GM23248 (cell line): ENCODE measurements around the gene SLC34A1. TPM values are rescaled to one million over a fixed set of nuclear protein-coding genes. Genes with fewer than 3 reads are reported as not detected.

ENCODE experiments used
- DNase-seq: peaks from one replicate; pipeline ENCODE4 v3.0.0-alpha.2; 2015
- H2AFZ ChIP-seq: fragments of 200-600 bp; sonication (generic); 2 replicates; pipeline ENCODE4 v1.6.1; 2016; ENCODE audit warnings: antibody characterized with exemption
- H3F3A ChIP-seq: fragments of 200-600 bp; sonication (generic); 2 replicates; pipeline ENCODE4 v1.6.1; 2016; ENCODE audit warnings: mild to moderate bottlenecking, antibody characterized with exemption, mixed run types; ENCODE audit not compliant: insufficient read depth
- H3K27ac ChIP-seq: fragments of 200-600 bp; sonication (generic); 2 replicates; pipeline ENCODE4 v1.5.1; 2016; ENCODE audit warnings: mild to moderate bottlenecking
- H3K27me3 ChIP-seq: fragments of 200-600 bp; sonication (generic); replicated peaks from 2 replicates; pipeline ENCODE4 v1.6.1; 2016; ENCODE audit warnings: mild to moderate bottlenecking; ENCODE audit not compliant: insufficient read depth
- H3K36me3 ChIP-seq: fragments of 200-600 bp; sonication (generic); 2 replicates; pipeline ENCODE4 v1.6.1; 2016; ENCODE audit warnings: low read depth, mild to moderate bottlenecking
- H3K4me1 ChIP-seq: fragments of 200-600 bp; sonication (generic); 2 replicates; pipeline ENCODE4 v1.6.1; 2016; ENCODE audit warnings: mild to moderate bottlenecking; ENCODE audit not compliant: insufficient read depth
- H3K4me2 ChIP-seq: fragments of 200-600 bp; sonication (generic); one replicate; pipeline ENCODE4 v1.6.1; 2016; ENCODE audit warnings: mild to moderate bottlenecking; ENCODE audit not compliant: unreplicated experiment
- H3K4me3 ChIP-seq: fragments of 200-600 bp; sonication (generic); 2 replicates; pipeline ENCODE4 v1.5.1; 2016; ENCODE audit warnings: mild to moderate bottlenecking
- H3K79me2 ChIP-seq: fragments of 200-600 bp; sonication (generic); 2 replicates; pipeline ENCODE4 v1.6.1; 2016; ENCODE audit warnings: mild to moderate bottlenecking; ENCODE audit not compliant: insufficient read depth
- H3K9ac ChIP-seq: fragments of 200-600 bp; sonication (generic); 2 replicates; pipeline ENCODE4 v1.6.1; 2016; ENCODE audit warnings: mild to moderate bottlenecking
- H3K9me2 ChIP-seq: fragments of 200-600 bp; sonication (generic); 2 replicates; pipeline ENCODE4 v1.6.1; 2016; ENCODE audit warnings: mixed run types, mild to moderate bottlenecking, moderate library complexity; ENCODE audit not compliant: insufficient read depth
- H3K9me3 ChIP-seq: fragments of 200-600 bp; sonication (generic); one replicate; pipeline ENCODE4 v1.6.1; 2017; ENCODE audit warnings: low read depth
- H4K20me1 ChIP-seq: fragments of 200-600 bp; sonication (generic); 2 replicates; pipeline ENCODE4 v1.6.0; 2016; ENCODE audit not compliant: insufficient read depth
- EZH2 ChIP-seq: fragments of 200-600 bp; sonication (generic); IDR thresholded peaks from 2 replicates; pipeline ENCODE4 v1.6.1; 2018; ENCODE audit warnings: antibody characterized with exemption, mild to moderate bottlenecking; ENCODE audit not compliant: insufficient read depth, poor library complexity, severe bottlenecking
- EZH2phosphoT487 ChIP-seq: fragments of 200-600 bp; sonication (generic); IDR thresholded peaks from 2 replicates; pipeline ENCODE4 v1.6.1; 2018; ENCODE audit warnings: antibody characterized with exemption, moderate library complexity, mild to moderate bottlenecking, low read depth; ENCODE audit not compliant: insufficient read depth
- WGBS, 2 experiments: methylation state at CpG; one replicate each; pipeline ENCODE4 v1.1.6; 2015 to 2017; ENCODE audit warnings: low lambda C conversion rate in 2 of 2, low coverage in 1 of 2; ENCODE audit errors: missing lambda C conversion rate in 2 of 2; 5-methylcytosine and 5-hydroxymethylcytosine counted together
- in situ Hi-C: fragments of 300-500 bp; cut with MboI; formaldehyde crosslinking; loops from 2 replicates; pipeline ENCODE4 v1.15.0; 2020
- polyA plus RNA-seq: library from polyadenylated mRNA; unstranded; fragments of >200 nt; fragmentation: Nextera tagmentation; extraction: Ambion mirVana; gene quantifications from 2 replicates; pipeline ENCODE4 v1.2.1, GENCODE V29; 2016
- total RNA-seq: library from RNA; depleted of rRNA; stranded (reverse); fragments of >200 nt; shearing (Covaris generic); gene quantifications from 2 replicates; pipeline ENCODE4 v1.2.3, GENCODE V29; 2014

The SLC34A1 gene
- total and polyA plus RNA-seq, 2 experiments from 2014 or later, result not detected

- WGBS, 2 experiments, result 79 to 85% methylated on average over 15 of the region's 15 CpGs
- H4K20me1 ChIP-seq, result no peaks in the 10 kb centered on the region
- no peaks in the 10 kb centered on the region for H3K9me2 ChIP-seq
- no peak overlapping the region for H3K4me3 ChIP-seq
- H3K4me1 ChIP-seq, result peaks cover 13% of the 10 kb centered on the region
- no peaks in the 10 kb centered on the region for H3K79me2 ChIP-seq
- H3K4me2 ChIP-seq, result no peak overlapping the region
- DNase-seq, result no peak
- TF ChIP-seq EZH2 (no peak), EZH2phosphoT487 (no peak)
- H3K9me3 ChIP-seq, result no peaks in the 10 kb centered on the region
- H3K36me3 ChIP-seq, result no peaks in the 10 kb centered on the region
- no peak overlapping the region for H2AFZ ChIP-seq
- in situ Hi-C loops, result no loop called here
- H3K27me3 ChIP-seq, result no peaks in the 10 kb centered on the region
- H3K27ac ChIP-seq, result no peak overlapping the region
- H3K9ac ChIP-seq, result no peak overlapping the region
- peaks cover 15% of the 10 kb centered on the region for H3F3A ChIP-seq
These were observed 59.1 kb downstream of the SLC34A1 start for GRCh38 chr5:177443144-177443983.

GRCh38 chr5:177444106-177445051 lies 60.1 kb downstream of the SLC34A1 start:
- in situ Hi-C loops, result no loop called here
- Histone ChIP-seq H3K4me1 (peaks cover 13% of the 10 kb centered on the region), H3K27ac (no peak overlapping the region)

GRCh38 chr5:177445052-177445916 lies 61.0 kb downstream of the SLC34A1 start:
- peak overlapping the region; percentile 84; the same call in 1 of the 2 replicates for H3K9ac ChIP-seq
- TF ChIP-seq EZH2phosphoT487, result no peak
- TF ChIP-seq EZH2, result no peak
- H3K4me3 ChIP-seq, result peak overlapping the region; percentile 73
- WGBS, 2 experiments, result 44 to 46% methylated on average over 10 of the region's 10 CpGs
- H2AFZ ChIP-seq, result peak overlapping the region; percentile 68; the same call in 1 of the 2 replicates
- in situ Hi-C loops, result no loop called here
- peaks cover 21% of the 10 kb centered on the region for H3F3A ChIP-seq
- H3K27ac ChIP-seq, result no peak overlapping the region
- H3K4me1 ChIP-seq, result peaks cover 13% of the 10 kb centered on the region
- H3K27me3 ChIP-seq, result no peaks in the 10 kb centered on the region
- no peaks in the 10 kb centered on the region for H3K9me2 ChIP-seq
- DNase-seq, result no peak
- H3K79me2 ChIP-seq, result no peaks in the 10 kb centered on the region
- H4K20me1 ChIP-seq, result no peaks in the 10 kb centered on the region
- no peaks in the 10 kb centered on the region for H3K9me3 ChIP-seq
- H3K36me3 ChIP-seq, result no peaks in the 10 kb centered on the region
- H3K4me2 ChIP-seq, result peak overlapping the region; percentile 69

More at GRCh38 chr5:177444106-177445051, 60.1 kb downstream of the SLC34A1 start:
- H3K79me2 ChIP-seq, result no peaks in the 10 kb centered on the region
- H3K9me2 ChIP-seq, result no peaks in the 10 kb centered on the region
- H3K4me2 ChIP-seq, result no peak overlapping the region
- H4K20me1 ChIP-seq, result no peaks in the 10 kb centered on the region
- WGBS, 2 experiments, result 61 to 62% methylated on average over 7 of the region's 7 CpGs
- H3K9ac ChIP-seq, result no peak overlapping the region
- TF ChIP-seq EZH2 (no peak), EZH2phosphoT487 (no peak)
- no peaks in the 10 kb centered on the region for H3K36me3 ChIP-seq
- DNase-seq, result no peak
- H3K4me3 ChIP-seq, result no peak overlapping the region
- H3K27me3 ChIP-seq, result no peaks in the 10 kb centered on the region
- H3F3A ChIP-seq, result peaks cover 21% of the 10 kb centered on the region
- no peak overlapping the region for H2AFZ ChIP-seq
- no peaks in the 10 kb centered on the region for H3K9me3 ChIP-seq

DNA sequence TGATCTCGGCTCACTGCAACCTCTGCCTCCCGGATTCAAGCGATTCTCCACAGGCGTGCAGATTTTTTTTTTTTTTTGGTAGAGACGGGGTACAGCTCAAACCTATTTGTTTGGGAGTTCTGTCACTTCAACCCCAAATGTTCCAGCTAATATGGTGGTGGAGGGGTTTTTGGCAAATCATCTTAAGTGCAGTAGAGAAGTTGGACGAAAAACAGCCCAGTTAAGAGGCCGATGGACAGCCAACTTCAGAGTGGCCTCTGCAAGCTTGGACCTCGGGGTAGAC lies 61.6 kb downstream of the SLC34A1 start:
- H3K27me3 ChIP-seq, result no peaks in the 10 kb centered on the region
- H3K36me3 ChIP-seq, result no peaks in the 10 kb centered on the region
- H4K20me1 ChIP-seq, result no peaks in the 10 kb centered on the region
- in situ Hi-C loops, result no loop called here
- no peak for DNase-seq
- no peaks in the 10 kb centered on the region for H3K9me3 ChIP-seq
- H3F3A ChIP-seq, result peaks cover 21% of the 10 kb centered on the region
- peak overlapping the region; percentile 69 for H3K4me2 ChIP-seq
- H2AFZ ChIP-seq, result peak overlapping the region; percentile 68
- TF ChIP-seq EZH2, result no peak
- TF ChIP-seq EZH2phosphoT487, result no peak
- H3K4me1 ChIP-seq, result peaks cover 13% of the 10 kb centered on the region
- no peaks in the 10 kb centered on the region for H3K9me2 ChIP-seq
- H3K4me3 ChIP-seq, result peak overlapping the region; percentile 73
- WGBS, 2 experiments, result 8 to 10% methylated on average over 8 of the region's 8 CpGs
- peak overlapping the region; percentile 84 for H3K9ac ChIP-seq
- H3K27ac ChIP-seq, result no peak overlapping the region
- no peaks in the 10 kb centered on the region for H3K79me2 ChIP-seq
